ENCODE measurements around the gene SOHLH2.

Gene SOHLH2

DNA sequence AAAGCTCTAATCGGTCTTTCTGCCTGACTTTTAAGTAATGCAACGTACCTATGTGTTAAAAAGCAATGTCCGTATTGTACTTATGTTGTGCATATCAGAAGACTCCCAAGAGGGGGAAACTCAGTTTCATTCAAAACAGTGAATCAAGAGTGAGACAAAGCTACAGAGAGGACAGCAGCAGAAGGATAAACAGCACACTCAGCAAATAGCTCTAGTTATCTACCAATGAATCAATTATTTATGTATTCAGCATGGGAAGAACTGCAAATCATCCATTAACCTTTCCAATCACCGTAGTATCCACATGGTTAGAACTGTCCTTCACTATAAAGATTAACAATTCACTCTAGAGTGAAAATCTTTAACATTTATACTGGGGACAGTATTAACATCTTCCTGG, 36.7 kb upstream of the SOHLH2 start:
- Histone ChIP-seq H3F3A (ENCODE audit: low read depth) (no peaks in the 10 kb centered on the region), H3K79me2 (ENCODE audit: insufficient read depth, low read length) (no peaks in the 10 kb centered on the region), H3K9me3 (ENCODE audit: insufficient read depth, low read depth, low read length) (no peaks in the 10 kb centered on the region), H3K4me1 (ENCODE audit: insufficient read depth, low read length, poor library complexity, severe bottlenecking) (no peaks in the 10 kb centered on the region), H3K4me3 (ENCODE audit: low read length, poor library complexity, severe bottlenecking) (no peak overlapping the region), H3K4me2 (ENCODE audit: low read depth, low read length, poor library complexity, severe bottlenecking) (no peak overlapping the region), H3K9ac (ENCODE audit: low read depth, low read length, poor library complexity, severe bottlenecking) (no peak overlapping the region), H4K20me1 (ENCODE audit: insufficient read depth, low read length, poor library complexity, severe bottlenecking) (no peaks in the 10 kb centered on the region), H3K9me2 (replicated peaks; ENCODE audit: low read depth, low read length) (no peaks in the 10 kb centered on the region), H2AFZ (ENCODE audit: low read length) (no peak overlapping the region), H3K27me3 (ENCODE audit: insufficient read depth, low read length, poor library complexity, severe bottlenecking) (no peaks in the 10 kb centered on the region), H3K36me3 (ENCODE audit: insufficient read depth, low read length) (no peaks in the 10 kb centered on the region)
- TF ChIP-seq, protein P1, sequence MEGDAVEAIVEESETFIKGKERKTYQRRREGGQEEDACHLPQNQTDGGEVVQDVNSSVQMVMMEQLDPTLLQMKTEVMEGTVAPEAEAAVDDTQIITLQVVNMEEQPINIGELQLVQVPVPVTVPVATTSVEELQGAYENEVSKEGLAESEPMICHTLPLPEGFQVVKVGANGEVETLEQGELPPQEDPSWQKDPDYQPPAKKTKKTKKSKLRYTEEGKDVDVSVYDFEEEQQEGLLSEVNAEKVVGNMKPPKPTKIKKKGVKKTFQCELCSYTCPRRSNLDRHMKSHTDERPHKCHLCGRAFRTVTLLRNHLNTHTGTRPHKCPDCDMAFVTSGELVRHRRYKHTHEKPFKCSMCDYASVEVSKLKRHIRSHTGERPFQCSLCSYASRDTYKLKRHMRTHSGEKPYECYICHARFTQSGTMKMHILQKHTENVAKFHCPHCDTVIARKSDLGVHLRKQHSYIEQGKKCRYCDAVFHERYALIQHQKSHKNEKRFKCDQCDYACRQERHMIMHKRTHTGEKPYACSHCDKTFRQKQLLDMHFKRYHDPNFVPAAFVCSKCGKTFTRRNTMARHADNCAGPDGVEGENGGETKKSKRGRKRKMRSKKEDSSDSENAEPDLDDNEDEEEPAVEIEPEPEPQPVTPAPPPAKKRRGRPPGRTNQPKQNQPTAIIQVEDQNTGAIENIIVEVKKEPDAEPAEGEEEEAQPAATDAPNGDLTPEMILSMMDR (conservative IDR thresholded peaks at IDR 0.05; ENCODE audit: low read length), result no peak
- no peak for TF ChIP-seq EZH2phosphoT487 (IDR thresholded peaks at IDR 0.05; ENCODE audit: borderline replicate concordance)

DNA sequence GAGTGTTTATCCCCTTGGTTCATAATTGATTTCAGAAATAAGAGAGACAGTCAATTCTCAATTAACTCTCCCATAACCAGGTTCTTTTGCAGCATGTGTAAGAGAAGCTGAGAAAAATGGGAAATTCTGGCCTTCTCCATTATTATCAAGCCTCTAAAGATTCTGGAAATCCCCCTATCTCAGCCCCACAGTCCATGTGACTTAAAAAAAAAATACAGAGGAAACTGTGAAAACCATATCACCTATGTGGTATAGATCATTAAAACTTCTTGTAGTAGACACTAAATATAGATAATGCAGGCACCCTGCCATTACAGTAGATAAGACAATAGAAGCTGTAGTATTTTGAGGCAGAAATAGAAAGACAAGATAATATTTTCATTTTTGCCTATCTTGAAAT, 34.3 kb upstream of the SOHLH2 start:
- Histone ChIP-seq H2AFZ (ENCODE audit: low read length) (no peak overlapping the region), H3F3A (ENCODE audit: low read depth) (no peaks in the 10 kb centered on the region), H3K9ac (ENCODE audit: low read depth, low read length, poor library complexity, severe bottlenecking) (no peak overlapping the region), H3K79me2 (ENCODE audit: insufficient read depth, low read length) (no peaks in the 10 kb centered on the region), H4K20me1 (ENCODE audit: insufficient read depth, low read length, poor library complexity, severe bottlenecking) (no peaks in the 10 kb centered on the region), H3K4me1 (ENCODE audit: insufficient read depth, low read length, poor library complexity, severe bottlenecking) (no peaks in the 10 kb centered on the region), H3K4me2 (ENCODE audit: low read depth, low read length, poor library complexity, severe bottlenecking) (no peak overlapping the region), H3K36me3 (ENCODE audit: insufficient read depth, low read length) (no peaks in the 10 kb centered on the region), H3K27me3 (ENCODE audit: insufficient read depth, low read length, poor library complexity, severe bottlenecking) (no peaks in the 10 kb centered on the region), H3K4me3 (ENCODE audit: low read length, poor library complexity, severe bottlenecking) (no peak overlapping the region), H3K9me2 (replicated peaks; ENCODE audit: low read depth, low read length) (no peaks in the 10 kb centered on the region), H3K9me3 (ENCODE audit: insufficient read depth, low read depth, low read length) (no peaks in the 10 kb centered on the region)
- no peak for TF ChIP-seq EZH2phosphoT487 (IDR thresholded peaks at IDR 0.05; ENCODE audit: borderline replicate concordance)
- TF ChIP-seq, protein P1 (conservative IDR thresholded peaks at IDR 0.05; ENCODE audit: low read length), result no peak

DNA sequence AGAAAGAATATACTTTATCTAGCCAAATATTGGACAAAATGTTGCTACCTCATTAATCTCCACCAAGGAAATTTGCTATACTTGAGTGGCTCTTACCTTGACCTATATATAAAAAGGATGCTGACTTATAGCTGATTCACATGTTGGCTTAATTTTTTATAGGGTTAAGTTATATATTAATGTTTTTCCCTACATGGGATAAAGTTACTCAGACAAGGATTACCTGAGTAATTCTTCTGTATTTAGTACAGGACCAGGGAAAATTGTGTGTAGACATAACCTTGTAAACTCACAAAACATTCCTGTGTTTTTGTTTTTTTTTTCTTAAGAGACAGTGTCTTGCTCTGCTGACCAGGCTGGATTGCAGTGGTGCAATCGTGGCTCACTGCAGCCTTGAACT, 30.6 kb upstream of the SOHLH2 start:
- Histone ChIP-seq H3K27me3 (ENCODE audit: insufficient read depth, low read length, poor library complexity, severe bottlenecking) (no peaks in the 10 kb centered on the region), H3K79me2 (ENCODE audit: insufficient read depth, low read length) (no peaks in the 10 kb centered on the region), H3K4me1 (ENCODE audit: insufficient read depth, low read length, poor library complexity, severe bottlenecking) (no peaks in the 10 kb centered on the region), H3K9ac (ENCODE audit: low read depth, low read length, poor library complexity, severe bottlenecking) (no peak overlapping the region), H3K4me2 (ENCODE audit: low read depth, low read length, poor library complexity, severe bottlenecking) (no peak overlapping the region), H3K9me2 (replicated peaks; ENCODE audit: low read depth, low read length) (no peaks in the 10 kb centered on the region), H4K20me1 (ENCODE audit: insufficient read depth, low read length, poor library complexity, severe bottlenecking) (no peaks in the 10 kb centered on the region), H2AFZ (ENCODE audit: low read length) (no peak overlapping the region), H3K9me3 (ENCODE audit: insufficient read depth, low read depth, low read length) (no peaks in the 10 kb centered on the region), H3K4me3 (ENCODE audit: low read length, poor library complexity, severe bottlenecking) (no peak overlapping the region), H3F3A (ENCODE audit: low read depth) (no peaks in the 10 kb centered on the region), H3K36me3 (ENCODE audit: insufficient read depth, low read length) (no peaks in the 10 kb centered on the region)
- TF ChIP-seq EZH2phosphoT487 (IDR thresholded peaks at IDR 0.05; ENCODE audit: borderline replicate concordance), result no peak
- TF ChIP-seq, protein P1 (conservative IDR thresholded peaks at IDR 0.05; ENCODE audit: low read length), result no peak
